ENCODE data around the gene INTS2. TPM values are rescaled to one million over a fixed set of nuclear protein-coding genes. Genes with fewer than 3 reads are reported as not detected.

Gene INTS2
- total RNA-seq, 1 experiment from 2014 or later = 26.3 TPM

GRCh38 chr17:61848896-61849295 lies 78.9 kb downstream of the INTS2 start:
- no peak for TF ChIP-seq EZH2 (IDR thresholded peaks at IDR 0.05; ENCODE audit: borderline replicate concordance, low read depth, low read length, poor library complexity, severe bottlenecking)
- TF ChIP-seq, protein P1, sequence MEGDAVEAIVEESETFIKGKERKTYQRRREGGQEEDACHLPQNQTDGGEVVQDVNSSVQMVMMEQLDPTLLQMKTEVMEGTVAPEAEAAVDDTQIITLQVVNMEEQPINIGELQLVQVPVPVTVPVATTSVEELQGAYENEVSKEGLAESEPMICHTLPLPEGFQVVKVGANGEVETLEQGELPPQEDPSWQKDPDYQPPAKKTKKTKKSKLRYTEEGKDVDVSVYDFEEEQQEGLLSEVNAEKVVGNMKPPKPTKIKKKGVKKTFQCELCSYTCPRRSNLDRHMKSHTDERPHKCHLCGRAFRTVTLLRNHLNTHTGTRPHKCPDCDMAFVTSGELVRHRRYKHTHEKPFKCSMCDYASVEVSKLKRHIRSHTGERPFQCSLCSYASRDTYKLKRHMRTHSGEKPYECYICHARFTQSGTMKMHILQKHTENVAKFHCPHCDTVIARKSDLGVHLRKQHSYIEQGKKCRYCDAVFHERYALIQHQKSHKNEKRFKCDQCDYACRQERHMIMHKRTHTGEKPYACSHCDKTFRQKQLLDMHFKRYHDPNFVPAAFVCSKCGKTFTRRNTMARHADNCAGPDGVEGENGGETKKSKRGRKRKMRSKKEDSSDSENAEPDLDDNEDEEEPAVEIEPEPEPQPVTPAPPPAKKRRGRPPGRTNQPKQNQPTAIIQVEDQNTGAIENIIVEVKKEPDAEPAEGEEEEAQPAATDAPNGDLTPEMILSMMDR (conservative IDR thresholded peaks at IDR 0.05; ENCODE audit: low read depth, low read length) = no peak
- intact Hi-C loops (cut with micrococcal nuclease; ENCODE audit: unreplicated experiment) = no loop called here
- H3K4me1 ChIP-seq (ENCODE audit: insufficient read depth, low read length, poor library complexity, severe bottlenecking) = no peaks in the 10 kb centered on the region
- no peaks in the 10 kb centered on the region for H3K27me3 ChIP-seq (replicated peaks; ENCODE audit: insufficient read depth, low read depth, low read length, poor library complexity)
- no TSS peak for BruUV-seq (replicated peaks)
- CTCF ChIA-PET = no interaction called here
- POLR2A ChIA-PET (ENCODE audit: low non-redundant PET) = no interaction called here
- H3K27ac ChIP-seq (ENCODE audit: low read depth, low read length, poor library complexity, severe bottlenecking) = no peak overlapping the region
- no peak overlapping the region for H3K4me3 ChIP-seq (ENCODE audit: low read depth, low read length, poor library complexity, severe bottlenecking)
- H3K9me3 ChIP-seq (ENCODE audit: low read depth, low read length, poor library complexity, severe bottlenecking) = no peaks in the 10 kb centered on the region
- peaks cover 40% of the 10 kb centered on the region for H3K36me3 ChIP-seq (ENCODE audit: insufficient read depth, low read length, poor library complexity, severe bottlenecking)
- no peak for DNase-seq (ENCODE audit: low spot score)

DNA sequence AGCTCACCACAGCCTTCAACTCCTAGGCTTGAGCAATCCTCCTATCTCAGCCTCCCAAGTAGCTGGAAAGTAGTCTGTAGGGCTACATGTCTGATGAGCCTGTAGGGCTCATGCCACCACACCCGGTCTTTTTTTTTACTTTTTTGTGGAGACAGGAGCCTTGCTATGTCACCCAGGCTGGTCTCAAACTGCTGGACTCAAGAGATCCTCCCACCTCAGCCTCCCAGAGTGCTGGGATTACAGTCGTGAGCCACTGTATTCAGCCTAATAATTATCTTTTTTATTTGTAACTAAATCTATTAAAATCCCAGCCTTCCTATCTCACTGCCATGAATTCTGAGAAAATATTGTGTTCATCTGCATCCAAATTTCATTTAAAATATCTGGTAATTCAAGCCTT lies 79.5 kb downstream of the INTS2 start:
- H3K27ac ChIP-seq (ENCODE audit: low read depth, low read length, poor library complexity, severe bottlenecking) = no peak overlapping the region
- TF ChIP-seq, protein P1 (conservative IDR thresholded peaks at IDR 0.05; ENCODE audit: low read depth, low read length) = no peak
- no peak for TF ChIP-seq EZH2 (IDR thresholded peaks at IDR 0.05; ENCODE audit: borderline replicate concordance, low read depth, low read length, poor library complexity, severe bottlenecking)
- H3K4me3 ChIP-seq (ENCODE audit: low read depth, low read length, poor library complexity, severe bottlenecking) = no peak overlapping the region
- DNase-seq (ENCODE audit: low spot score) = no peak
- BruUV-seq (replicated peaks) = no TSS peak
- H3K36me3 ChIP-seq (ENCODE audit: insufficient read depth, low read length, poor library complexity, severe bottlenecking) = peaks cover 38% of the 10 kb centered on the region
- no peaks in the 10 kb centered on the region for H3K4me1 ChIP-seq (ENCODE audit: insufficient read depth, low read length, poor library complexity, severe bottlenecking)
- H3K9me3 ChIP-seq (ENCODE audit: low read depth, low read length, poor library complexity, severe bottlenecking) = no peaks in the 10 kb centered on the region
- ChIA-PET CTCF (no interaction called here), POLR2A (ENCODE audit: low non-redundant PET) (no interaction called here)
- no peaks in the 10 kb centered on the region for H3K27me3 ChIP-seq (replicated peaks; ENCODE audit: insufficient read depth, low read depth, low read length, poor library complexity)
- intact Hi-C loops (cut with micrococcal nuclease; ENCODE audit: unreplicated experiment) = no loop called here

GRCh38 chr17:61847659-61848058 lies 80.1 kb downstream of the INTS2 start:
- no peak for DNase-seq (ENCODE audit: low spot score)
- H3K4me3 ChIP-seq (ENCODE audit: low read depth, low read length, poor library complexity, severe bottlenecking) = no peak overlapping the region
- H3K4me1 ChIP-seq (ENCODE audit: insufficient read depth, low read length, poor library complexity, severe bottlenecking) = no peaks in the 10 kb centered on the region
- H3K27ac ChIP-seq (ENCODE audit: low read depth, low read length, poor library complexity, severe bottlenecking) = no peak overlapping the region
- no peaks in the 10 kb centered on the region for H3K27me3 ChIP-seq (replicated peaks; ENCODE audit: insufficient read depth, low read depth, low read length, poor library complexity)
- ChIA-PET POLR2A (ENCODE audit: low non-redundant PET) (no interaction called here), CTCF (no interaction called here)
- TF ChIP-seq EZH2 (IDR thresholded peaks at IDR 0.05; ENCODE audit: borderline replicate concordance, low read depth, low read length, poor library complexity, severe bottlenecking) = no peak
- TF ChIP-seq, protein P1 (conservative IDR thresholded peaks at IDR 0.05; ENCODE audit: low read depth, low read length) = no peak
- intact Hi-C loops (cut with micrococcal nuclease; ENCODE audit: unreplicated experiment) = no loop called here
- H3K36me3 ChIP-seq (ENCODE audit: insufficient read depth, low read length, poor library complexity, severe bottlenecking) = peaks cover 34% of the 10 kb centered on the region
- no peaks in the 10 kb centered on the region for H3K9me3 ChIP-seq (ENCODE audit: low read depth, low read length, poor library complexity, severe bottlenecking)
- no TSS peak for BruUV-seq (replicated peaks)
